Measurements from ENCODE around the gene BAD.

DNA sequence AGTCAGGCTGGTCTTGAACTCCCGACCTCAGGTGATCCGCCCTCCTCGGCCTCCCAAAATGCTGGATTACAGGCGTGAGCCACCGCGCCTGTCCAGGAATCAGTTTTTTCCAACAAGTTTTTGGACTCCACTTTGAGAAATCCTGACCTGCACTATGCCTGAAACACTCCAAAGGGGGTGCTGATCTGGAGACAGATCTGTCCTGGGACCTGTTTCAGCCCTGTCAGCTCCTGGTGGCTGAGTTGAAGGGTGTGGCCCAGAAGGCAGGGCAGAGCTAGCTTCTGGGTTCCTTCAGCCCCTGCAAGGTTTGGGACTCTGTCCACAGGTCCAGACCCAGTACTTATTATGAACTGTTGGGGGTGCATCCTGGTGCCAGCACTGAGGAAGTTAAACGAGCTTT lies 52.9 kb downstream of the BAD start:
- no peak for TF ChIP-seq POLR2A (IDR thresholded peaks at IDR 0.05)
- TF ChIP-seq, protein P1, sequence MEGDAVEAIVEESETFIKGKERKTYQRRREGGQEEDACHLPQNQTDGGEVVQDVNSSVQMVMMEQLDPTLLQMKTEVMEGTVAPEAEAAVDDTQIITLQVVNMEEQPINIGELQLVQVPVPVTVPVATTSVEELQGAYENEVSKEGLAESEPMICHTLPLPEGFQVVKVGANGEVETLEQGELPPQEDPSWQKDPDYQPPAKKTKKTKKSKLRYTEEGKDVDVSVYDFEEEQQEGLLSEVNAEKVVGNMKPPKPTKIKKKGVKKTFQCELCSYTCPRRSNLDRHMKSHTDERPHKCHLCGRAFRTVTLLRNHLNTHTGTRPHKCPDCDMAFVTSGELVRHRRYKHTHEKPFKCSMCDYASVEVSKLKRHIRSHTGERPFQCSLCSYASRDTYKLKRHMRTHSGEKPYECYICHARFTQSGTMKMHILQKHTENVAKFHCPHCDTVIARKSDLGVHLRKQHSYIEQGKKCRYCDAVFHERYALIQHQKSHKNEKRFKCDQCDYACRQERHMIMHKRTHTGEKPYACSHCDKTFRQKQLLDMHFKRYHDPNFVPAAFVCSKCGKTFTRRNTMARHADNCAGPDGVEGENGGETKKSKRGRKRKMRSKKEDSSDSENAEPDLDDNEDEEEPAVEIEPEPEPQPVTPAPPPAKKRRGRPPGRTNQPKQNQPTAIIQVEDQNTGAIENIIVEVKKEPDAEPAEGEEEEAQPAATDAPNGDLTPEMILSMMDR (IDR thresholded peaks at IDR 0.05): no peak
